GM18511 (cell line): ENCODE data around the gene ERLEC1.
"Not testable (repeated sequence)": the region's sequence is repeated elsewhere in the genome, so short reads cannot be mapped to it uniquely, and the experiment has no call there.

ENCODE experiments used
- ATAC-seq: cut with Tn5 transposase; IDR thresholded peaks from one replicate; pipeline ENCODE4 v1.9.1; 2021; ENCODE audit warnings: mild to moderate bottlenecking, moderate library complexity; ENCODE audit not compliant: unreplicated experiment

The ERLEC1 gene

GRCh38 chr2:53828331-53828730, 41.5 kb downstream of the ERLEC1 start:
- no peak for ATAC-seq

- ATAC-seq, result no peak
Observed at GRCh38 chr2:53829273-53829979, 42.6 kb downstream of the ERLEC1 start.

- not testable (repeated sequence) for ATAC-seq
Observed at GRCh38 chr2:53829980-53830290, 43.1 kb downstream of the ERLEC1 start.

- ATAC-seq, result no peak
Observed at GRCh38 chr2:53840580-53840979, 53.7 kb downstream of the ERLEC1 start.

- ATAC-seq, result not testable (repeated sequence)
Observed at GRCh38 chr2:53841651-53842050, 54.8 kb downstream of the ERLEC1 start.

- ATAC-seq, result no peak
Observed at GRCh38 chr2:53842891-53843290, 56.0 kb downstream of the ERLEC1 start.

- ATAC-seq, result no peak
Observed at GRCh38 chr2:53843595-53843994, 56.8 kb downstream of the ERLEC1 start.

- ATAC-seq, result no peak
Observed at GRCh38 chr2:53848062-53848461, 61.2 kb downstream of the ERLEC1 start.

- ATAC-seq, result not testable (repeated sequence)
Observed at GRCh38 chr2:53851052-53851757, 64.4 kb downstream of the ERLEC1 start.

- no peak for ATAC-seq
Observed at GRCh38 chr2:53852532-53852931, 65.7 kb downstream of the ERLEC1 start.

- no peak for ATAC-seq
Observed at GRCh38 chr2:53854678-53855077, 67.8 kb downstream of the ERLEC1 start.

- ATAC-seq, result no peak
Observed at GRCh38 chr2:53856272-53856671, 69.4 kb downstream of the ERLEC1 start.

- ATAC-seq, result no peak
Observed at GRCh38 chr2:53859206-53860181, 72.7 kb downstream of the ERLEC1 start, which contains the start of gene GPR75. GPR75 (minus strand) TSS chr2:53859967; CDS start chr2:53854756, 5,211 bp downstream.

- no peak for ATAC-seq
Observed at GRCh38 chr2:53861824-53862223, 75.0 kb downstream of the ERLEC1 start.

GRCh38 chr2:53863538-53864227, 76.8 kb downstream of the ERLEC1 start:
- no peak for ATAC-seq

- ATAC-seq, result no peak
Observed at GRCh38 chr2:53865264-53865663, 78.4 kb downstream of the ERLEC1 start.

- ATAC-seq, result no peak
Observed at GRCh38 chr2:53865962-53866361, 79.1 kb downstream of the ERLEC1 start.

- no peak for ATAC-seq
Observed at GRCh38 chr2:53867169-53867568, 80.3 kb downstream of the ERLEC1 start.

- ATAC-seq, result no peak
Observed at GRCh38 chr2:53867773-53868172, 80.9 kb downstream of the ERLEC1 start.
